ENCODE measurements around the gene TPX2. TPM values are rescaled to one million over a fixed set of nuclear protein-coding genes. Genes with fewer than 3 reads are reported as not detected.

Gene TPX2
- total RNA-seq, 4 donors from 2014 or later: 0.12 to 32.4 (median 0.59) TPM; not detected in 1

DNA sequence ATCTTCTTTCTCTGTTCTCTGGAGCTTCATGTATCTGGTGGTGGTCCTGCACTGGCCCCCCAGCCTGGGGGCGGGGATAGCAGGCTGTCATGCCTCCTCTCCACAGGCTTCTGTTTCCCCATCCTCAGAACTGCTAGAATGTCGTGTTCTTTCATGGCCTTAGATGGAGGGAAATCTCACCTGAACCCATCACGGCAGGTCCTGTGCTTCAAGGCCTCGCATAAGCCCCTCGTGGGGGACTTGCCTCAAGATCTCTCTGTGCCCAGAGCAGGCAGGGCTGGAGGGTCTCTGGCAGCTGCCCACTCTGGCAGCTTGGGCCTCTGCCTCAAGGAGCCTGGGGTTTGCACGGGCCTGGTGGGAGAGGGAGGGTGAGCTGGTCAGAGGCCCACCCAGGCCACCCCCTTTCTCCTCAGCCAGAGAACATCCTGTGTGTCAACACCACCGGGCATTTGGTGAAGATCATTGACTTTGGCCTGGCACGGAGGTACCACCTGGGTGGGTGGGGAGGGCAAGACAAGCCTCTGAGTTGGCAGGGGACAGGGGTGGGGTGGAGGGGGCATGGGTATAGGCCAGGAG lies 91.4 kb downstream of the TPX2 start:
- Histone ChIP-seq H3K9me3 (no peaks in the 10 kb centered on the region), H3K36me3 (no peaks in the 10 kb centered on the region), H3K4me1 (no peaks in the 10 kb centered on the region), H3K27ac (no peak overlapping the region), H3K27me3 (no peaks in the 10 kb centered on the region), H3K4me3 (no peak overlapping the region)
- intact Hi-C loops (cut with DNase I; ENCODE audit: low total_unique reads): no loop called here
- no peak for DNase-seq
- TF ChIP-seq POLR2A (IDR thresholded peaks at IDR 0.05): no peak
- TF ChIP-seq, protein P1, sequence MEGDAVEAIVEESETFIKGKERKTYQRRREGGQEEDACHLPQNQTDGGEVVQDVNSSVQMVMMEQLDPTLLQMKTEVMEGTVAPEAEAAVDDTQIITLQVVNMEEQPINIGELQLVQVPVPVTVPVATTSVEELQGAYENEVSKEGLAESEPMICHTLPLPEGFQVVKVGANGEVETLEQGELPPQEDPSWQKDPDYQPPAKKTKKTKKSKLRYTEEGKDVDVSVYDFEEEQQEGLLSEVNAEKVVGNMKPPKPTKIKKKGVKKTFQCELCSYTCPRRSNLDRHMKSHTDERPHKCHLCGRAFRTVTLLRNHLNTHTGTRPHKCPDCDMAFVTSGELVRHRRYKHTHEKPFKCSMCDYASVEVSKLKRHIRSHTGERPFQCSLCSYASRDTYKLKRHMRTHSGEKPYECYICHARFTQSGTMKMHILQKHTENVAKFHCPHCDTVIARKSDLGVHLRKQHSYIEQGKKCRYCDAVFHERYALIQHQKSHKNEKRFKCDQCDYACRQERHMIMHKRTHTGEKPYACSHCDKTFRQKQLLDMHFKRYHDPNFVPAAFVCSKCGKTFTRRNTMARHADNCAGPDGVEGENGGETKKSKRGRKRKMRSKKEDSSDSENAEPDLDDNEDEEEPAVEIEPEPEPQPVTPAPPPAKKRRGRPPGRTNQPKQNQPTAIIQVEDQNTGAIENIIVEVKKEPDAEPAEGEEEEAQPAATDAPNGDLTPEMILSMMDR (IDR thresholded peaks at IDR 0.05): no peak

DNA sequence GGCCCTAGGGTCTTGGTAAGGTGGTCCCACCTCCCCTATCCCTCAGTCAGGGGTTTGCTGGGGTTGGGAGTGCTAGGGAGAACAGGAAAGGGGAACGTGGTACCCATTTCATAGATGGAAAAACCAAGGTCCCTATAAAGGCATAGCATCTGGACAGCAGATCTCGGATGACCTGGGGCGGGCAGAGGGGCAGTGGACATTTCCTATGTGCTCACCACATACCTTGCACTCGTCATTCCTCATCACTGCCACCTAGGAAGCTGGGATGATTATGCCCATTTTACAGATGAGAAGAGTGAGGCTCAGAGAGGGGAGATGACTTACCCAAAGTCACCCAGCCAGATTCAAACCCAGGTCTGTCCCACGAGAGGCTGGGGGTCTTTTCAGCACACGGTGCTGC lies 92.1 kb downstream of the TPX2 start:
- H3K36me3 ChIP-seq: no peaks in the 10 kb centered on the region
- H3K27me3 ChIP-seq: no peaks in the 10 kb centered on the region
- TF ChIP-seq, protein P1 (IDR thresholded peaks at IDR 0.05): no peak
- no peak for DNase-seq
- H3K27ac ChIP-seq: no peak overlapping the region
- intact Hi-C loops (cut with DNase I; ENCODE audit: low total_unique reads): no loop called here
- H3K9me3 ChIP-seq: no peaks in the 10 kb centered on the region
- H3K4me3 ChIP-seq: no peak overlapping the region
- no peaks in the 10 kb centered on the region for H3K4me1 ChIP-seq

GRCh38 chr20:31831771-31832306 lies 92.7 kb downstream of the TPX2 start:
- no peaks in the 10 kb centered on the region for H3K27me3 ChIP-seq
- no peak for DNase-seq
- H3K4me1 ChIP-seq: no peaks in the 10 kb centered on the region
- no peak overlapping the region for H3K27ac ChIP-seq
- TF ChIP-seq POLR2A (IDR thresholded peaks at IDR 0.05): no peak
- no peaks in the 10 kb centered on the region for H3K9me3 ChIP-seq
- H3K4me3 ChIP-seq: no peak overlapping the region
- H3K36me3 ChIP-seq: no peaks in the 10 kb centered on the region
- intact Hi-C loops (cut with DNase I; ENCODE audit: low total_unique reads): no loop called here

DNA sequence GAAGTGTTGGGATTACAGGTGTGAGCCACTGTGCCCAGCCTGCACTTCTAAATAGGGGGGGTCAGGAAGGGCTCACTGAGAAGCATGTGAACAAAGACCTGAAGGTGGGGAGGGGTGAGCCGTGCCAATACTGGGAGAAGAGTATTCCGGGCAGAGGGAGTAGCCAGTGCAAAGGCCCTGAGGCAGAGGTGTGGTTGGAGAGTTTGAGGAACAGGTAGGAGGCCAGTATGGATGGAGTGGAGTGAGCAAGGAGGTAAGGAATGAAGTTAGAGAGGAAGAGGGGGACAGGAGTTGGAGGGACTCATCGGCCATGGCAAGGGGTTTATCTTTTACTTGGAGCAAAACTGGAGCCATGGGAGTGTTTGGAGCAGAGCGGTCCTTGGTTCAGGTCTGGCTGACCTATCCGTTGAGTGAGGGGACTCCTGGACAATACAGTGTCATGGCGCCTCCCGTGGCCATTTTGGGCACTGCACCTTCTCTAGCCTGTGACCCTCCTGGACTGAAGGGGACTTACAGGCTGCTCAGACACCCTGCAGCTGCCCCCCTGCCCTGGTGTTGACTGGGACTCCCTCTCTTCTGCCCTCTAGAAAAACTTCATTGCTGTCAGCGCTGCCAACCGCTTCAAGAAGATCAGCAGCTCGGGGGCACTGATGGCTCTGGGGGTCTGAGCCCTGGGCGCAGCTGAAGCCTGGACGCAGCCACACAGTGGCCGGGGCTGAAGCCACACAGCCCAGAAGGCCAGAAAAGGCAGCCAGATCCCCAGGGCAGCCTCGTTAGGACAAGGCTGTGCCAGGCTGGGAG lies 94.2 kb downstream of the TPX2 start:
- Histone ChIP-seq H3K36me3 (no peaks in the 10 kb centered on the region), H3K27me3 (no peaks in the 10 kb centered on the region), H3K27ac (no peak overlapping the region), H3K9me3 (no peaks in the 10 kb centered on the region), H3K4me1 (no peaks in the 10 kb centered on the region), H3K4me3 (no peak overlapping the region)
- intact Hi-C loops (cut with DNase I; ENCODE audit: low total_unique reads): no loop called here
- DNase-seq: peak; percentile 50 to 53
- TF ChIP-seq, protein P1 (IDR thresholded peaks at IDR 0.05): peak; percentile 25 to 56 (median 52)
- no peak for TF ChIP-seq POLR2A (IDR thresholded peaks at IDR 0.05)

GRCh38 chr20:31833931-31834521 lies 94.9 kb downstream of the TPX2 start:
- H3K27me3 ChIP-seq: no peaks in the 10 kb centered on the region
- intact Hi-C loops (cut with DNase I; ENCODE audit: low total_unique reads): no loop called here
- H3K9me3 ChIP-seq: no peaks in the 10 kb centered on the region
- DNase-seq: no peak
- no peaks in the 10 kb centered on the region for H3K36me3 ChIP-seq
- H3K27ac ChIP-seq: no peak overlapping the region
- H3K4me3 ChIP-seq: no peak overlapping the region
- TF ChIP-seq, protein P1 (IDR thresholded peaks at IDR 0.05): no peak
- no peak for TF ChIP-seq POLR2A (IDR thresholded peaks at IDR 0.05)
- no peaks in the 10 kb centered on the region for H3K4me1 ChIP-seq
